ENCODE data around the gene WFS1. TPM values are rescaled to one million over a fixed set of nuclear protein-coding genes. Genes with fewer than 3 reads are reported as not detected.

Gene WFS1
- polyA plus RNA-seq, 3 donors = 20.1 to 29.3 (median 29.3) TPM

DNA sequence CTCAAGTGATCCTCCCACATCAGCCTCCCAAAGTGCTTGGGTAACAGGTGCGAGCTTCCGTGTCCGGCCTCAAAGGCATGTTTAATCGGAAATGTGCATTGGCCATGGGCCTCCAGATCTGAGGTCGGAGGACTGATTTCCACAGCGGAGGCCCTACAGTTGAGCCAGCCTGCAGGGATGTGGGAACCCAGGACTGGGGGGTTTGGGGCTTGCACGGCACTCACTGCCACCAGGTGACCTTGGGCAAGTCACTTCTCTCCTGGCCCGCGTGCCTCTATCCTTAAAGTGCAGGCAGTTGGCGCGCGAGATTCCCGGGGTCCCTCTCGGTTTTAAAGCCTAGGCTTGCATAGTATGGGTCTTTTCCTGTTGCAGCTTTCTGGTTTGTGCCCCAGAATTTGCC is 18.3 kb upstream of the WFS1 start:
- no peak for DNase-seq (ENCODE audit: extremely low read depth in 1 of 11, low read depth in 9 of 11, low spot score in 4 of 11)

DNA sequence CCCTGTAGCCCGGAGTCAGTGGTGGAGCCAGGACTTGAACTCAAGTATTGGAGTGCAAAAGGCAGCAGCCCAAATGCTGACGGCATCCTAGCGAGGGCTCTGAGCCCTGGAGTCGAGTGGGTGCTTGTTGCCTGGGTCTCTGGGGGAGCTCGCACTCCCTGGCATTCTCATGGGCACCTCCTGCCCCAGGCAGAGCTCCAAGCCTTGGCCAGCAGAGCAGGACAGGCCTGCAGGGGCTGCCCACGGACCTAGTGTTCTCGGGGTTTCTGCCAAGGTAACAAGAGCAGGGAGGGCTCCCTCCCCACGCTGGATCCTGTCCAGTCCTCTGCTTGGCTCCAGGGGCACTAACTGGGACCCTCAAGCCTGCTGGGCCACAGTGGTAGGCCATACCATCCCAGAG is 17.6 kb upstream of the WFS1 start:
- DNase-seq (ENCODE audit: extremely low read depth in 1 of 11, low read depth in 9 of 11, low spot score in 4 of 11) = no peak

DNA sequence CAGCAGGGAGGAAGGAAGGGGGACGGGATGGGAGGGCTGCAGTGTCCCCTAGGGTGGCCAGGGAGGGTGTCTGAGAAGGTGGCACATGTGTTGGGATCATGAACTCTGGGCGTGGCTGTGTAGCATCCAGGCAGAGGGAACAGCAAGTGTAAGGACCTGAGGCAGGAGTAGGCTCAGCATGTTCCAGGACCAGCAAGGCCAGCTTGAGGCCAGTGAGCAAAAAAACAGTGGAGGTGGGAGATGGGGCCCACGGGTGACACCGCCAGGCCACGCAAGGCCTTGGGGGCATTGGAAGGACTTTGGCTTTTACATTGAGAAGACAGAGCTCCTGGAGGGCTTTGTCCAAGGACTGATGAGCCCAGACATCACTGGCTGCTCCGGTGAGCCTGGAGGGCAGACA is 16.5 kb upstream of the WFS1 start:
- no peak for DNase-seq (ENCODE audit: extremely low read depth in 1 of 11, low read depth in 9 of 11, low spot score in 4 of 11)

DNA sequence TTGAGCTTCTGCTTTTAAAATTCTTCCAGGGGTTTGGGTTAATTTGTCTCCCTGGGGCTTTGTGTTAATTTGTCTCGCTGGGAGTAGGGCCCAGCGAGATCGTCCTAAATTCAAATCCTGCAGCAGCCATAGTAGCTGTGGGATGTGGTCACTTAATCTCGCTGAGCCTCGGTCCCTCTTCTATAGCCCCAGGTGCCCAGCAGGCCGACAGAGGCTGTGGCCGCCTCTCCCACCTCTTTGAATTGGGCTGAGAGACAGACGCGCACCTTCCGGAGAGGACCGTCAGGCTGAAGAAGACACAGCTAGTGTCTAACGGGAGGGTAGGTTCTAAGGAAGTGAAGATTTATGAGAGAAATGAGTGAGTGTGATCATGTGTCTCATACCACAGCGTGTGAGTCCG is 15.7 kb upstream of the WFS1 start:
- no peak for DNase-seq (ENCODE audit: extremely low read depth in 1 of 11, low read depth in 9 of 11, low spot score in 4 of 11)

DNA sequence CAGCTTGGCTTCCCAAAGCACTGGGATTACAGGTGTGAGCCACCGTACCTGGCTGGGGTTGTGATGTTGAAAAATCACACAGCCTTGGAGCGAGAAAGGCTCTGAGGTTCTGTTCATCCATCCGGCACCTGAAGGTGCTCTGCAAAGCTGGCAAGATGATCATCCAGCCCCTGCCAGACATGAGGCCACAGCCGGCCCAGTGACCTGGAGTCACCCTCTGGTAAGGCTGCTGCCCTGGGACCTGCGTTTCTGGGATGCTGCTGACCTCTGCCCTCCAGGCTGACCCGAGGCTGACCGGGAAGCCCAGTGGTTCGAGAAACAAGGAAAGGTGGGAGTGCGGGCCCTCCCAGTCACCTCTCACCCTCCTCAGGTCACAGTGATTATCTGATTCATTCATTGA is 13.5 kb upstream of the WFS1 start:
- no peak for DNase-seq (ENCODE audit: extremely low read depth in 1 of 11, low read depth in 9 of 11, low spot score in 4 of 11)

DNA sequence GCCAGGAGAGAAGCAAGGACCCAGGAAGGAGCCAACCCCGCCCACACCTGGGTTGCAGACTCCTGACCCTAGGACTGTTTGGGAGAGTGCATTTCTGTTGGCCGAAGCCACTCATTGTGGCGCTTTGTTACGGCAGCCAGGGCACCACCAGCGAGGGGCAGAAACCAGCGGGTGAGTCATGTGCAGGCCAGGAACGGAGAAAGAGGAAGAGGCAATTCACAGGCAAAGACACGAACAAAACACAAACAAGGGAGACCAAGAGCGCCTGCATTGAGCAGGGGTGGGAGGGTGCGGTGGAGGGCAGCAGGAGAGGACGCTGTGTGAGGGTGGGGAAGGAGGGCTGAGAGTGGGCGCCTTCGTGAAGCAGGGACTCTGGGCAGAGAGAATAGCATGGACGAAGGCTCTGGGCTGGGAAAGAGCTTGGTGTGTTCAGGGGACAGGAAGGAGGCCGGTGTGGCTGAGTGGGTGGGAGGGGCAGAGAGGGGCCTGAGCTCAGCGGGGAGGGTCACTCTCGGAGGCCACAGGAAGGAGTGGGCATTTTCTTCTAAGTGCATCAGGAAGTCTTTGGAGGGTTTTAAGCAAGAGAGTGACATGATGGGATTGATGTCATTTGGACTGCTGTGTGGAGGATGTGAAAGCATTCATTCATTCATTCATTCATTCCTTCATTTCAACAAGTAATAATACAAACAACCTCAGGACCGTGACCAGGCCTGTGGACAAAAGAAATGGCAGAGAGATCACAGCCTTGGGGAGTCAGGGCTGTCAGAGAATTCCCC is 12.2 kb upstream of the WFS1 start:
- DNase-seq (ENCODE audit: extremely low read depth in 1 of 11, low read depth in 9 of 11, low spot score in 4 of 11) = no peak

DNA sequence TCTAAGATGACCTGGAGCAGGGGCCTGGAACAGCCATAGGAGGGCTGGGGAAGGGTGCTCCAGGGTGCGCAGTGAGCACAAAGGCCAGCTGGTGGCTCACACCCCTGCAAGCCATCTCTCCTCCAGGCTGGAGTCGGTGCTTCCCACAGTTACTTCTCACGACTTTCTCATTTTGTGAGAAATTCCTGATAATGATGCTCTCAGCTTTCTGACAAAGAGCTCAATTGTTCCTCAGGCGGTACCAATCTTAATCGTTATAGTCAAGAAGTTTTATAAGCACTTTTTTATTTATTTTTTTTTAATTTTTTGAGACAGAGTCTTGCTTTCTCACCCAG is 11.7 kb upstream of the WFS1 start:
- DNase-seq (ENCODE audit: extremely low read depth in 1 of 11, low read depth in 9 of 11, low spot score in 4 of 11) = no peak

DNA sequence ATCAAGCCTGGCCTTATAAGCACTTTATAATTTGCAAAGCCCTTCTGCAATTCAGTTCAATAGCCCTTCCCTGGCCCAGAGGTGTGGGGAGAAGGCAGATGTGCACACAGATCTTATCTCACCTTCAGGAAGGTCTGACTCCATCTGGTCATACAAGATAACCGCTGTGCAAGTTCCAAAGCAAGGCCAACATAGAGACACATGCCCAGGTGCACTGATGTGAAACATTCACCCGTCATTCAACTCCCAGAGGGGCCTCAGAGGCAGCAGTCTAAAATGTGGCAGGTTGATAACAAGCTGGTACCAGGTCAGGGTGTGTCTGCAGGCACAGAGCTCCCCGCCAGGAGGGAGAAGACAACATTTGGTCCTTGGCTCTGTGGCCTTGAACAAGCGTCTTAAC is 10.9 kb upstream of the WFS1 start:
- no peak for DNase-seq (ENCODE audit: extremely low read depth in 1 of 11, low read depth in 9 of 11, low spot score in 4 of 11)

DNA sequence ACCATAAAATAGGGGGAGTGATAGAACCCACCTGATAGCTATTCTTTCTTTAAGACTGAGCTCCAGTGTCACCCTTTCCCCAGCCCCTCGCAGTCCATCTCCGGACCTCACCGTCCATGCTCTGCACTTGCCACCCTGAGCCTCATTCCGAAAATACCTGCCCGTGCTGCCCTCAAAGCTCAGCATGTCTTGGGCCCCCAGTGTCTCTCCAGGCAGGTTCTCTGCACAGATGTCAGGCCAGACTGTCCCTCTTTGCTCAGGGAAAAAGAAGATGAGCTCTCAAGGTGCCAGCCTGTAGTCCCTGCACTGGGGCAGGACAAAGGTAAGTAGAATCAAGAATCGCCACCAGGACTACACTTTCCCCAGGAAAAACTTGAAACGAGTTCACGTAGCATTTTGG is 9.8 kb upstream of the WFS1 start:
- DNase-seq (ENCODE audit: extremely low read depth in 1 of 11, low read depth in 9 of 11, low spot score in 4 of 11) = no peak

DNA sequence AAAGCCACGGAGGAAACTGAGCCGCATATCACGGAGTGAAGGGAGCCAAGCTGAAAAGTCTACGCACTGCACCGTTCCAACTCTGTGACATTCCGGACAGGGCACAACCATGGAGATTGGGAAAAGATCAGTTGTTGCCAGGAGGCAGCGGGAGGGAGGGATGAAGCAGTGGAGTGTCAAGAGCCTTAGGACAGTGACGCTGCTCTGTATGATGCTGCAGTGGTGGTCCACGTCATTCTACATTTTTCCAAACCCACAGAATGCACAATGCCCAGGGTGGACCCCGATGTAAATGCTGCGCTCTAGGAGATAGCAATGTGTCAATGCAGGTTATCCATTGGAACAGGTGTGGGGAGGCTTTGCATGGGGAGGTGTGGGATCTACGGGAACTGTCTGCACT is 7.5 kb upstream of the WFS1 start:
- no peak for DNase-seq (ENCODE audit: extremely low read depth in 1 of 11, low read depth in 9 of 11, low spot score in 4 of 11)

DNA sequence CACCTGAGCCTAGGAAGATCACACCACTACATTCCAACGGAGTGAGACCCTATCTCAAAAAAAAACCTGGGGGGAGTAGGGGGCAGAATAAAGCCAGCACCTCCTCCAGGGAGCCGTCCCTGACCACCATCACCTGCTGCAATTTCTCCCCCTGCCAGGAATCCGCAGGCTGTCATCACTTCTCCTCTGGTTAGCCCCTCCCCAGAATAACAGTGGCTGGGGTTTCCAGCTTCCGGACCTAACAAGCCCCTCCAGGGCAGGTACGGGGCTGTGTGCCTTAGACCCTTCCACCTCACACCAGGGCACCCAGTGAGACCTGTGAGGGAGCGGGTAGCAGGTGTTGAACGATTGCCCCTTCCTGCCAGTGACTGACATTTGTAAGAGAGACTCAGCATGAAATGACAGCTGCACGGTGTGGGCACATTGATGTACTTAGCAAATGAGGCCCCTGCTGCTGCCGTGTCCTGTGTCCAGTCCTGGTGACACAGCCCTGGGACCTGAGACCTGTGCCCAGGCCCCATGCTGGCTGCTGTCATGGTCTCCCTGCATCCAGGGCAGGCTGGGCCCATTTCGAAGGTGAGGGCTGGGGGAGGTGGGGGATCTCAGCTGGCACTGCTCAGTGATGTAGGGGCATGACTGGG is 6.7 kb upstream of the WFS1 start:
- DNase-seq (ENCODE audit: extremely low read depth in 1 of 11, low read depth in 9 of 11, low spot score in 4 of 11) = no peak

DNA sequence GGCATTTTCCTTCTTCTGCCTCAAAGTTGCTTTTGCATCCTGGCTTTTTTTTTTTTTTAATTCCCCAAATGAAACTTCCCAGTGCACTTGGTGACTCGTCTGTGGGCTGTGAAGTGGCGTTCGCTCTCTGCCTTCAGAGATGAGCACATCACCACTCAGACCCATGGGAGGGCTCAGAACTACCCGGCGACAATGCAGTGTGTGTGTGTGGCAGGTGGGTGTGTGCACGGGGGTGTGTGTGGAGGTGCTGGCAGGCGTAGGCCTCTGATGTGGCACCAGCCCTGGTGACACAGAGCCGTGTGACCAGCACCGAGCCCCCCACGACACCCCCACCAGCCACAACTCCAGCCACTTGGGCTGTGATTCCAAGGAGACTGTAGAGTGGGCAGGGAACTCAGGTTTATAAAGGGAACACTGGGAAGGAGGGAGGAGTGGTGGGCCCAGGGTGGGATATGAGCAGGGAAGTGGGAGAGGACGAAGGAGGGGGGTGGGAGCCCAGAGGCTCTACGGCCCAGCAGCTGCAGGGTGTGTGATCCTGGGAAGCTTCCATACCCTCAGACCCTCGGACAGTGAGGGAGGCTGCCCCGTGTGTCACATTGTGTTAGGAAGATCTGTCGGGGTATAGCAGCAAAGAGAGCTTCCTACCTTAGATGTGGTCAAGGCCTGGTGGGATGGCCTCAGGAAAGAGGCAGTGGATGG is 6.0 kb upstream of the WFS1 start:
- no peak for DNase-seq (ENCODE audit: extremely low read depth in 1 of 11, low read depth in 9 of 11, low spot score in 4 of 11)

DNA sequence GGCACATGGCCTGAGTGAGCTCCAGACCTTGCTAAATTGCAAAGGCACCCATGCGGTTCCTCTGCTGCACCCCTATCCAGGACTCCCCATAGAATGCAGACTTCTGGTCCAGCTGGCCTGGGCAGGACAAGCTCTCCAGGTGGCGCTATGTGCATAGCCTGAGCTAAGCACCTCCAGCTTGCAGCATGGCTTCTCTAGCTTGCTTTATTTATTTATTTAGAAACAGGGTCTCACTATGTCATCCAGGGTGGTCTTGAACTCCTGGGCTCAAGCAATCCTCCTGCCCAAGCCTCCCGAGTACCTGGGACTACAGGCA is 5.5 kb upstream of the WFS1 start:
- DNase-seq (ENCODE audit: extremely low read depth in 1 of 11, low read depth in 9 of 11, low spot score in 4 of 11) = no peak

DNA sequence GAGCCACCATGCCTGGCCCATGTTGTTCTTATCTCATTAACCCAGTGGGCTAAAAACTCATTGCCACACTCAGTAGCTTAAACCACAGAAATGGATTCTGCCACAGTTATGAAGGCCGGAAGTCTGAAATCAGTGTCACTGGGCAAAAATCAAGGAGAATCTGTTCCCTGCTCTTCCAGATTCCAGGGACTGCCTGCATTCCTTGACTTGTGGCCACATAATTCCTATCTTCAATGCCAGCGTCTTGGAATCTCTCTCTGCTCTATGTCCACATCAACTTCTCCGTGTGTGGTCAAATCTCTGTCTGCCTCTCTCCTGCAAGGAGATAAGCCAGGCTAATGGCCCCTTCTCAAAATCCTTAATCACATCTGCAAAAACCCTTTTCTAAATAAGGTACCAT is 4.1 kb upstream of the WFS1 start:
- DNase-seq (ENCODE audit: extremely low read depth in 1 of 11, low read depth in 9 of 11, low spot score in 4 of 11) = no peak

DNA sequence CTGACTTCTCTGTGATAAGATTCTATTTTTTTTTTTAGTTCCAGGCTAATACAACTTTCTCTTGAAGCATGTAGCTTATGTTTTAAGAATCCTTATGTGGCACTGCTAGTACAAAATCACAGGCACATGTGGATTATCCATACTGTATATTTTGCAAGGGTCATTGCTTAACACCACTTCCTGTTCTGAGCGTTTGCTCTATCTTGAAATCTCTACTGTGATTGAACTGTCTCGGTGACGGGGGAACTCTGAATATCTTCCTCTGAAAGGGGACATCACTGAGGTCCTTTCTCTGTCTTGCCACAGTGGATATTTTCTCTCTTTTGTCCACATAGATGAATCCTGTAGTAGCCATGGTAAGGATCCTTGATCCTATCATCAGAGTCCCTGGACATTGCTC is 2.1 kb upstream of the WFS1 start:
- no peak for DNase-seq (ENCODE audit: extremely low read depth in 1 of 11, low read depth in 9 of 11, low spot score in 4 of 11)

DNA sequence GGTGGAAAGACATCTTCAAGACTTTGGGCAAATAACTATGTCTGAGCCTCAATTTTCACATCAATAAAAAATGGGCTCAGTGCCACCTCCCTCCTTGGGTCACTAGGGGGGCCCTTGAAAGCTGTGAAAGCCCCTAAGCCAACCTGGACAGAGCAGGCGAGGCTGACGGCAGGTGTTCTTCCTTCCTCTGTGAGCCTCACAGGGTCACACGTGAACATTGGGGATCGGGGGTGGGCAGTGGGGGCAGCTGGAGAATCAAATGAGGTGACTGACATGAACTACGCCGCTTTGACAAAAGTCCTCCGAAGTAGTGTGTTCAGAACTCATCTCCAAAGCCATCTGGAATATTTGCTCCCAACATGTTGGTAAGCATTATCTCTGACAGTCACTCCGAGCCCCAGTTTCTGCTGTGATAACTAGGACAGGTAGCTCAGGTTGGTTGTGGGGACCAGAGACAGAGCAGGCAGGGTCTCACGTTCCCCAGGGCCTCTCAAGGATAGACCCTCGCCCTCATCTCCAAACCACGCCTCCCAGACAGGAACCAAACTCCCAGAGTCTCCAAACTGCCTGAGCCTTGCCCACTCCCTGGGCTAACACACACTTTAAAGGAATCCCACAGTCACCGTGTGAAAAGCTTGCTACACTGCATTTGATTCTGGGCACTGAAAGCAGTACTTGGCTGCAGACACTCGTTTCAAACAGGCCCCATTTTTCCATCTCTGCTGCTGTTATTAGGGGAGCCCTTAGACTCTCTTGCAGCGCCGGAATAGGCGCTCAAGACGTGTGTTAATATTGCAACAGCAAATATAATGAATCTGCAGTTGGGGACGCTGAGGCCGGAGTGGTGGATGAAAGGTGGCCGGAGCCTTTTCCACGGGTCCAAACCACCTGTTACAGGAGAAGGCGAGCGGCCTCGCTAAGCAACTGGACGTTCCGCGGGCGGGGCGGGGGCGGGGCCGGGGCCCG is 717 bp upstream of the WFS1 start:
- no peak for DNase-seq (ENCODE audit: extremely low read depth in 1 of 11, low read depth in 9 of 11, low spot score in 4 of 11)

DNA sequence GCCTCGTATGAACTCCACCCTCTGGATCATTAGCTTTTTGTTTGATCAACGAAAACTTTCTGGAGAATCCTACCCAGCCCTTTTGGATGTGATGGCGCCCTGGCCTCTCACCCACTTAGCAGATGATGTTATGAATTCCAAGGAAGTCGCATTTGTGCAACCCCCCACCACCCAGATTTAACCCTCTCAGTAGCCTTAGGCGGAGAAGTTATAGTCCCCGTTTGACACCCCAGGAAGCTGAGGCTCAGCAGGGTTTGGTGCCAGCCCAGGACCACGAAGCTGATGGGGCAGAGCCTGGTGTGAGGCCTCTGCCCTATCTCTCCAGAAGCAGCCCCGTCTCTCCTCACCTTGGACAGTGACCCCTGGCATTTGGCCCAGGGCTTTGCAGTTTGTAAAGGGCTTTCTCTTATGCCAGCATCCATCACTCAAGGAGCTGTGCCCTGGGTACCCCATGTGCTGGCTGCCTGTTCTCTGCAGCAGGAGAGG is 1.0 kb downstream of the WFS1 start:
- DNase-seq (ENCODE audit: extremely low read depth in 1 of 11, low read depth in 9 of 11, low spot score in 4 of 11) = no peak

DNA sequence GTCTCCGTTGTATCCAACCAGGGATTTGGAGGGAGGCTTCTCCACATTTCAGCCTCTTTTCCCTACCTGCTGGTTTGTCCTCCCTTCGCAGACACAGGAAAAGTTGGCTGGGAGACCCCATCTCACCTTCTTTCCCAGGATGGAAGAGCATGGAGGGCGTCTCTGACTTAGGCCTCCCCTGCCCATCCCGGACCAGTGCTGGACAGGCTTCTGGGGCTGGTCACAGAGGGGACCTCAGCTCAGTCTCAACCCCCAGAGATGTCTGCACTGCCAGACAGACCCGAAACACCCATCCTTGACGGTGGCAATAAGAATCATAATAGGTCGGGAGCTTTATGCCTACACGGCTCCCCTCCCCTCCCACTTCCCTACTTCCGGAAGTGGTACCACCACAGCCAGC is 1.6 kb downstream of the WFS1 start:
- DNase-seq (ENCODE audit: extremely low read depth in 1 of 11, low read depth in 9 of 11, low spot score in 4 of 11) = no peak

DNA sequence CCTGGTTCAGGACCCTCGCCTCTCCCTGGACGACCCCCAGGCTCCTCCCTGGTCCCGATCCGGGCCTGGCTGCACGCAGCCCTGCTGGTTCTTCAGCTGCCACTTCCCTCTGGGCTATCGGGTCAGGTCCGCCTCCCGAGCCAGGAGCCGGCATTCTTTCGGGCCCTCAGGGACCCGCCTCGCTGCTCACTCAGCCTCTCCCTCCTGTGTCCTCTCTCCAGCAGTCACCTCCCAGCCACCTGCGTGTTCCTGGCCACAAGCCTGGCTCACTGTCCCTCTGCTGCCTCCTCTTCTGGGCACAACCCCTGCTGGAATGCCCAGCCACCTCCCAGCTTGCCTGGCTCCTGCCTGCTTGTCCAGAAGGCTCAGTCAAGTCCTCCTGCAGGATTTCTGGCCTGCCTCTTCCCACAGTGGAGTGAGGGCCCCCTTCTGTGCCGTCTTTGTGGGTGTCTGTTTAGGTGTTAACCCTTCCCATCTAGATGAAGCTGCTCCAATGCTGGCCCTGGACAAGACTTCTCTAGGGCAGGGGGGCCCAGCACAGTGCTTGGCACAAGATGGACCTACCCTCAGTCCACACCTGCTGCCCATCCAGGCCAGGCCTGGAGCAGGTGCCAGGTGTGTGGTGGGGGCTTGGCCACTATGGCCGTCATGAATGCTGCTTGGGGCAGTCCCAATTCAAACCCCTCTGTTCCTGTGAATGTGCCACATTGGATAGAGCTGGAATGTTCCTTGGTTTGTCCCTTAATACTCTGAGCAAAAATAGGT is 2.2 kb downstream of the WFS1 start:
- no peak for DNase-seq (ENCODE audit: extremely low read depth in 1 of 11, low read depth in 9 of 11, low spot score in 4 of 11)

Measured in renal cortex interstitium (tissue), 11 donors.